Keratinocyte (primary cell): Measurements from ENCODE around the gene ALG3. TPM values are rescaled to one million over a fixed set of nuclear protein-coding genes. Genes with fewer than 3 reads are reported as not detected.

Source experiments
- DNase-seq: peaks from one replicate; pipeline ENCODE4 v3.0.0-alpha.2; 2011; ENCODE audit warnings: low read depth, missing footprints, low spot score
- FAIRE-seq: peaks from 2 replicates; lab custom pipeline; 2011; peaks lifted over from hg19 to GRCh38; lab: Jason Lieb, UNC
- H2AFZ ChIP-seq: 2 replicates; pipeline ENCODE4 v1.6.0; 2012; ENCODE audit warnings: low read length, control low read depth, inconsistent platforms; ENCODE audit not compliant: control insufficient read depth
- H3K27ac ChIP-seq: 2 replicates; pipeline ENCODE4 v1.5.1; 2011; ENCODE audit warnings: low read length; ENCODE audit not compliant: control insufficient read depth, insufficient read depth
- H3K27me3 ChIP-seq: 3 replicates; pipeline ENCODE4 v1.6.0; 2011; ENCODE audit warnings: low read length; ENCODE audit not compliant: control insufficient read depth, insufficient read depth; ENCODE audit errors: extremely low read depth
- H3K36me3 ChIP-seq, 2 experiments: 2 replicates in 1 of 2; 3 replicates in 1 of 2; pipeline ENCODE4 v1.5.1; 2011; ENCODE audit warnings: low read length in 2 of 2, mild to moderate bottlenecking in 1 of 2; ENCODE audit not compliant: control insufficient read depth in 2 of 2, insufficient read depth in 2 of 2; ENCODE audit errors: extremely low read depth in 1 of 2
- H3K4me1 ChIP-seq: 3 replicates; pipeline ENCODE4 v1.5.1; 2011; ENCODE audit warnings: low read length; ENCODE audit not compliant: control insufficient read depth, insufficient read depth; ENCODE audit errors: extremely low read depth
- H3K4me2 ChIP-seq: 3 replicates; pipeline ENCODE4 v1.6.0; 2011; ENCODE audit warnings: low read depth, low read length; ENCODE audit not compliant: control insufficient read depth, insufficient read depth; ENCODE audit errors: extremely low read depth
- H3K4me3 ChIP-seq, 3 experiments: fragments of 200-600 bp in 1 of 3; sonication (generic) in 1 of 3; 2 replicates in 2 of 3; 3 replicates in 1 of 3; pipeline ENCODE4 v1.5.1; 2011 to 2016; ENCODE audit warnings: low read length in 3 of 3, mild to moderate bottlenecking in 3 of 3, control low read depth in 2 of 3, inconsistent platforms in 1 of 3, low read depth in 1 of 3, mixed read lengths in 1 of 3, mixed run types in 1 of 3, moderate library complexity in 1 of 3; ENCODE audit not compliant: control insufficient read depth in 2 of 3, insufficient read depth in 2 of 3; ENCODE audit errors: extremely low read depth in 1 of 3
- H3K79me2 ChIP-seq: 2 replicates; pipeline ENCODE4 v1.6.0; 2012; ENCODE audit warnings: low read length; ENCODE audit not compliant: control insufficient read depth, insufficient read depth
- H3K9ac ChIP-seq: 3 replicates; pipeline ENCODE4 v1.6.0; 2011; ENCODE audit warnings: low read length; ENCODE audit not compliant: control insufficient read depth, insufficient read depth; ENCODE audit errors: extremely low read depth
- H3K9me1 ChIP-seq: 3 replicates; pipeline ENCODE4 v1.6.0; 2011; ENCODE audit warnings: low read length; ENCODE audit not compliant: control insufficient read depth, insufficient read depth; ENCODE audit errors: extremely low read depth
- H3K9me3 ChIP-seq: 2 replicates; pipeline ENCODE4 v1.5.1; 2012; ENCODE audit warnings: low read depth, low read length; ENCODE audit not compliant: control insufficient read depth
- H4K20me1 ChIP-seq: 3 replicates; pipeline ENCODE4 v1.6.0; 2011; ENCODE audit warnings: low read length; ENCODE audit not compliant: control insufficient read depth, insufficient read depth; ENCODE audit errors: extremely low read depth
- EZH2 ChIP-seq: IDR thresholded peaks from one replicate; pipeline ENCODE4 v1.6.1; 2012; ENCODE audit warnings: inconsistent platforms, mild to moderate bottlenecking, low read length, moderate library complexity
- dilution Hi-C: fragments of 300-500 bp; cut with MboI; formaldehyde crosslinking; loops from one replicate; pipeline ENCODE4 v1.7.0; 2020; ENCODE audit warnings: low sequenced_read_pairs; ENCODE audit not compliant: extremely low pct_ligation_motif_present
- polyA plus RNA-seq, 5 experiments: library from polyadenylated mRNA; depleted of rRNA in 3 of 5; stranded (reverse) in 3 of 5; stranded (forward) in 1 of 5; unstranded in 1 of 5; fragments of >200 nt; gene quantifications; 1 replicate in 1 of 5; 2 replicates in 3 of 5; 3 replicates in 1 of 5; pipeline versions ENCODE4 v1.2.1 to v1.2.3, GENCODE V29; 2011 to 2012; ENCODE audit warnings: missing spikeins in 2 of 5, low read depth in 1 of 5, low replicate concordance in 1 of 5
- TF ChIP-seq, protein P1 (sequence below), 3 experiments: IDR thresholded peaks in 1 of 3; conservative IDR thresholded peaks in 1 of 3; optimal IDR thresholded peaks in 1 of 3; 2 replicates in 2 of 3; 3 replicates in 1 of 3; pipeline versions ENCODE3 to v1.5.1; 2011; ENCODE audit warnings: low read length in 3 of 3, mild to moderate bottlenecking in 3 of 3, moderate library complexity in 2 of 3, control low read depth in 1 of 3, inconsistent platforms in 1 of 3; ENCODE audit not compliant: insufficient read depth in 2 of 3; ENCODE audit errors: extremely low read depth in 1 of 3

The ALG3 gene
- polyA plus RNA-seq, 1 donor (not counting 4 experiments of a cell fraction or from before 2014, with no cell fraction given) = 48.2 TPM

DNA sequence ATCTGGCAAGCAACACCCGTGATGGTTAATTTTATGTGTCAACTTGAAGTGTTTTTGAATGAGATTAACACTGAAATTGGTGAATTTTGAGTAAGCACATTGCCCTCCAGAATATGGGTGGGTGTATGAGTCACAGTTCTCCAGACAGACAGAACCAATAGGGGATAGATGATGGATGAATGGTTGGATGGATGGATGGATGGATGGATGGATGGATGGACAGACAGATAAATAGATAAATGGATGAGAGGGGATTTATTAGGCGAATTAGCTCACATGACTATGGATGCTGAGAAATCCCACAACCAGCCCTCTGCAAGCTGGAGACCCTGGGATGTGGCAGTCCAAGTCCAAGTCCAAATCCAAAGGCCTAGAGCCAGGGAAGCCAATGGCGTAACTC, 24.8 kb downstream of the ALG3 start:
- H3K4me3 ChIP-seq = no peak overlapping the region
- FAIRE-seq (no peak), DNase-seq (no peak)
- no peak overlapping the region for H3K9ac ChIP-seq
- no peaks in the 10 kb centered on the region for H3K9me3 ChIP-seq
- H3K4me2 ChIP-seq = no peak overlapping the region
- no peak overlapping the region for H2AFZ ChIP-seq
- dilution Hi-C loops = no loop called here
- H3K36me3 ChIP-seq = no peaks in the 10 kb centered on the region
- H3K79me2 ChIP-seq = no peaks in the 10 kb centered on the region
- H4K20me1 ChIP-seq = no peaks in the 10 kb centered on the region
- peaks cover 19% of the 10 kb centered on the region for H3K27me3 ChIP-seq
- H3K4me1 ChIP-seq = no peaks in the 10 kb centered on the region
- no peaks in the 10 kb centered on the region for H3K9me1 ChIP-seq
- TF ChIP-seq, protein P1, sequence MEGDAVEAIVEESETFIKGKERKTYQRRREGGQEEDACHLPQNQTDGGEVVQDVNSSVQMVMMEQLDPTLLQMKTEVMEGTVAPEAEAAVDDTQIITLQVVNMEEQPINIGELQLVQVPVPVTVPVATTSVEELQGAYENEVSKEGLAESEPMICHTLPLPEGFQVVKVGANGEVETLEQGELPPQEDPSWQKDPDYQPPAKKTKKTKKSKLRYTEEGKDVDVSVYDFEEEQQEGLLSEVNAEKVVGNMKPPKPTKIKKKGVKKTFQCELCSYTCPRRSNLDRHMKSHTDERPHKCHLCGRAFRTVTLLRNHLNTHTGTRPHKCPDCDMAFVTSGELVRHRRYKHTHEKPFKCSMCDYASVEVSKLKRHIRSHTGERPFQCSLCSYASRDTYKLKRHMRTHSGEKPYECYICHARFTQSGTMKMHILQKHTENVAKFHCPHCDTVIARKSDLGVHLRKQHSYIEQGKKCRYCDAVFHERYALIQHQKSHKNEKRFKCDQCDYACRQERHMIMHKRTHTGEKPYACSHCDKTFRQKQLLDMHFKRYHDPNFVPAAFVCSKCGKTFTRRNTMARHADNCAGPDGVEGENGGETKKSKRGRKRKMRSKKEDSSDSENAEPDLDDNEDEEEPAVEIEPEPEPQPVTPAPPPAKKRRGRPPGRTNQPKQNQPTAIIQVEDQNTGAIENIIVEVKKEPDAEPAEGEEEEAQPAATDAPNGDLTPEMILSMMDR (optimal IDR thresholded peaks at IDR 0.05 in 1 of 3, IDR thresholded peaks at IDR 0.05 in 1 of 3, conservative IDR thresholded peaks at IDR 0.05 in 1 of 3; ENCODE audit: extremely low read depth in 1 of 3, insufficient read depth in 2 of 3, low read length in 3 of 3) = no peak
- no peak for TF ChIP-seq EZH2
- H3K27ac ChIP-seq = no peak overlapping the region

DNA sequence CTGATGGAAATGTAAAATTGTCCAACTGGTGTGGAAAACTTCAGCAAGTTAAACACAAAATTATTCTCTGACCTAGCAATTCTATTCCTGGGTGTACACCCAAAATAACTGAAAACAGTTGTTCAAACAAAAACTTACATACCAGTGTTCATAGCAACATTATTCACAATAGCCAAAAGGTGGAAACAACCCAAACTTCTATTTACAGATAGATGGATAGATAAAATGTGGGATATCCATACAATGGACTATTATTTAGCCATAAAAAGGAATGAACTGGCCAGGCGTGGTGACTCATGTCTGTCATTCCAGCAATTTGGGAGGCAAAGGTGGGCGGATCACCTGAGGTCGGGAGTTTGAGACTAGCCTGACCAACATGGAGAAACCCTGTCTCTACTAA, 26.2 kb downstream of the ALG3 start:
- Histone ChIP-seq H3K9ac (no peak overlapping the region), H4K20me1 (no peaks in the 10 kb centered on the region), H3K9me3 (no peaks in the 10 kb centered on the region), H3K4me2 (no peak overlapping the region), H3K4me3 (no peak overlapping the region), H3K36me3 (no peaks in the 10 kb centered on the region), H3K27me3 (peaks cover 5% of the 10 kb centered on the region), H3K79me2 (no peaks in the 10 kb centered on the region), H3K27ac (no peak overlapping the region), H2AFZ (no peak overlapping the region), H3K4me1 (no peaks in the 10 kb centered on the region), H3K9me1 (no peaks in the 10 kb centered on the region)
- no peak for DNase-seq
- dilution Hi-C loops = no loop called here
- no peak for FAIRE-seq
- TF ChIP-seq, protein P1 (optimal IDR thresholded peaks at IDR 0.05 in 1 of 3, IDR thresholded peaks at IDR 0.05 in 1 of 3, conservative IDR thresholded peaks at IDR 0.05 in 1 of 3; ENCODE audit: extremely low read depth in 1 of 3, insufficient read depth in 2 of 3, low read length in 3 of 3) = no peak
- no peak for TF ChIP-seq EZH2
